HepG2 (cell line): Measurements from ENCODE around the gene METRNL. TPM values are rescaled to one million over a fixed set of nuclear protein-coding genes. Genes with fewer than 3 reads are reported as not detected.
A peak's percentile ranks its signal among the peaks of the same experiment; 100 is the strongest.

ENCODE experiments used
- ATAC-seq: fragments of 200-7000 bp; cut with Tn5 transposase; 3 replicates; pipeline ENCODE4 v1.9.1; 2020; ENCODE audit warnings: mild to moderate bottlenecking, moderate library complexity
- BruUV-seq: library from RNA; stranded (reverse); fragments of 400-500 nt; replicated peaks from 2 replicates; lab custom pipeline; 2021; lab: Mats Ljungman, UMichigan
- CTCF ChIA-PET: fragments of 300-600 bp; formaldehyde crosslinking; extraction: SDS; loops from one replicate; lab custom pipeline; 2021; ENCODE audit warnings: low total read pairs, inconsistent platforms, low intra/inter-chr PET ratio; lab: Yijun Ruan, JAX
- POLR2A ChIA-PET: fragments of 350-600 bp; sonication (Branson Sonifier 250); formaldehyde crosslinking; loops from one replicate; lab custom pipeline; 2020; ENCODE audit warnings: antibody characterized with exemption, inconsistent platforms; lab: Yijun Ruan, JAX
- DNase-seq: peaks from one replicate; pipeline ENCODE4 v3.0.0-alpha.2; 2015; ENCODE audit warnings: low spot score
- FAIRE-seq: peaks from 3 replicates; lab custom pipeline; 2011; peaks lifted over from hg19 to GRCh38; lab: Jason Lieb, UNC
- H2AFZ ChIP-seq: one replicate; pipeline ENCODE4 v1.6.1; 2011; ENCODE audit warnings: low read length, inconsistent platforms
- H3K27ac ChIP-seq: fragments of 300-600 bp; 3 replicates; pipeline ENCODE4 v1.8.0; 2011; ENCODE audit warnings: mixed run types, mild to moderate bottlenecking, mixed read lengths, low read length, inconsistent platforms; ENCODE audit not compliant: insufficient read depth; ENCODE audit errors: extremely low read length
- H3K27me3 ChIP-seq, 2 experiments: fragments of 200-600 bp in 1 of 2; 2 replicates in 1 of 2; 3 replicates in 1 of 2; pipeline versions ENCODE4 v1.6.0 to v1.8.0; 2011; ENCODE audit warnings: low read length in 2 of 2, mild to moderate bottlenecking in 2 of 2, moderate library complexity in 2 of 2, inconsistent platforms in 1 of 2; ENCODE audit not compliant: insufficient read depth in 2 of 2, control insufficient read depth in 1 of 2
- H3K36me3 ChIP-seq, 2 experiments: fragments of 200-600 bp in 1 of 2; replicated peaks in 1 of 2; 2 replicates in 1 of 2; 3 replicates in 1 of 2; pipeline versions ENCODE4 v1.5.1 to v1.8.0; 2011; ENCODE audit warnings: low read length in 2 of 2, inconsistent platforms in 1 of 2; ENCODE audit not compliant: insufficient read depth in 2 of 2, control insufficient read depth in 1 of 2
- H3K4me1 ChIP-seq: 2 replicates; pipeline ENCODE4 v1.5.1; 2012; ENCODE audit warnings: low read length, inconsistent platforms; ENCODE audit not compliant: insufficient read depth
- H3K4me2 ChIP-seq: 2 replicates; pipeline ENCODE4 v1.6.0; 2011; ENCODE audit warnings: low read depth, low read length, inconsistent platforms
- H3K4me3 ChIP-seq, 3 experiments: fragments of 200-600 bp in 1 of 3; sonication (generic), shearing (Covaris generic) in 1 of 3; replicated peaks in 1 of 3; 2 replicates each; pipeline ENCODE4 v1.5.1; 2011 to 2016; ENCODE audit warnings: low read length in 3 of 3, inconsistent platforms in 2 of 3, low read depth in 2 of 3, mild to moderate bottlenecking in 2 of 3, control low read depth in 1 of 3, mixed read lengths in 1 of 3; ENCODE audit not compliant: insufficient read depth in 1 of 3
- H3K79me2 ChIP-seq: one replicate; pipeline ENCODE4 v1.6.1; 2011; ENCODE audit warnings: low read length, inconsistent platforms; ENCODE audit not compliant: insufficient read depth
- H3K9ac ChIP-seq: 2 replicates; pipeline ENCODE4 v1.6.0; 2011; ENCODE audit warnings: mild to moderate bottlenecking, low read depth, low read length, inconsistent platforms; ENCODE audit not compliant: insufficient read depth
- H3K9me3 ChIP-seq: 2 replicates; pipeline ENCODE4 v1.5.1; 2012; ENCODE audit warnings: mild to moderate bottlenecking, low read length
- H4K20me1 ChIP-seq: 2 replicates; pipeline ENCODE4 v1.6.0; 2011; ENCODE audit warnings: inconsistent platforms, mild to moderate bottlenecking, low read length, moderate library complexity; ENCODE audit not compliant: insufficient read depth
- ARNTL ChIP-seq: sonication (generic); formaldehyde crosslinking; IDR thresholded peaks from 2 replicates; pipeline ENCODE4 v1.4.0; 2020; ENCODE audit warnings: mild to moderate bottlenecking, missing genetic modification reagents
- FOXA1 ChIP-seq, 2 experiments: fragments of 450-650 bp in 1 of 2; sonication (generic) in 1 of 2; formaldehyde crosslinking in 1 of 2; IDR thresholded peaks; 2 replicates each; pipeline versions ENCODE4 v1.4.0 to v1.6.1; 2016 to 2020; ENCODE audit warnings: missing genetic modification reagents in 1 of 2
- GABPB1 ChIP-seq: IDR thresholded peaks from 2 replicates; pipeline ENCODE4 v1.6.1; 2016; ENCODE audit warnings: mild to moderate bottlenecking, missing genetic modification reagents, moderate library complexity, missing compliant biosample characterization
- HCFC1 ChIP-seq: fragments of 150-350 bp; IDR thresholded peaks from 2 replicates; pipeline ENCODE4 v1.6.1; 2014; ENCODE audit warnings: low read depth, low read length
- HNRNPUL1 ChIP-seq: fragments of 200-400 bp; formaldehyde crosslinking; IDR thresholded peaks from 2 replicates; pipeline ENCODE4 v1.6.1; 2017; ENCODE audit warnings: low read depth, mild to moderate bottlenecking, low read length, moderate library complexity
- MNT ChIP-seq: fragments of 450-650 bp; IDR thresholded peaks from 2 replicates; pipeline ENCODE4 v1.6.1; 2016
- MXD4 ChIP-seq: IDR thresholded peaks from 2 replicates; pipeline ENCODE4 v1.6.1; 2016; ENCODE audit warnings: mild to moderate bottlenecking, missing biosample characterization, missing genetic modification reagents
- SNAPC5 ChIP-seq: sonication (generic); formaldehyde crosslinking; IDR thresholded peaks from 2 replicates; pipeline ENCODE4 v1.8.1; 2023; ENCODE audit warnings: mild to moderate bottlenecking, missing genetic modification reagents, borderline replicate concordance
- ZBTB42 ChIP-seq: sonication (generic); formaldehyde crosslinking; IDR thresholded peaks from 2 replicates; pipeline ENCODE4 v1.5.0; 2020; ENCODE audit warnings: mild to moderate bottlenecking, missing genetic modification reagents
- ZFP36L2 ChIP-seq: sonication (generic); formaldehyde crosslinking; IDR thresholded peaks from 2 replicates; pipeline ENCODE4 v1.4.0; 2020; ENCODE audit warnings: missing genetic modification reagents
- ZNF225 ChIP-seq: sonication (generic); formaldehyde crosslinking; IDR thresholded peaks from 2 replicates; pipeline ENCODE4 v1.4.0; 2020; ENCODE audit warnings: mild to moderate bottlenecking, missing genetic modification reagents
- ZNF263 ChIP-seq: sonication (generic); formaldehyde crosslinking; IDR thresholded peaks from 2 replicates; pipeline ENCODE4 v1.4.0; 2020; ENCODE audit warnings: missing genetic modification reagents
- ZSCAN20 ChIP-seq: sonication (generic); formaldehyde crosslinking; IDR thresholded peaks from 2 replicates; pipeline ENCODE4 v1.4.0; 2020; ENCODE audit warnings: missing genetic modification reagents, mild to moderate bottlenecking, borderline replicate concordance
- WGBS: methylation state at CpG from one replicate; pipeline ENCODE4 v1.1.6; 2017; ENCODE audit warnings: low lambda C conversion rate; 5-methylcytosine and 5-hydroxymethylcytosine counted together
- in situ Hi-C: cut with HindIII; loops from 2 replicates; pipeline ENCODE4 v1.10.0; 2017; ENCODE audit warnings: low pct_unique_long_range_greater_than_20kb; ENCODE audit not compliant: extremely low pct_ligation_motif_present
- intact Hi-C: fragments of 100-400 bp; cut with micrococcal nuclease; formaldehyde crosslinking; loops from one replicate; pipeline ENCODE4 v1.10.0; 2022; ENCODE audit not compliant: unreplicated experiment
- polyA plus RNA-seq, 8 experiments: library from polyadenylated mRNA; depleted of rRNA in 3 of 8; stranded (reverse) in 7 of 8; unstranded in 1 of 8; fragments of >200 nt; fragmentation: Illumina TruSeq in 4 of 8; extraction: Trizol in 4 of 8; gene quantifications; 2 replicates each; pipeline versions ENCODE4 v1.2.1 to v1.2.3, GENCODE V29; 2011 to 2016; ENCODE audit warnings: low read depth in 4 of 8, missing spikeins in 1 of 8, mixed read lengths in 1 of 8; ENCODE audit not compliant: insufficient read depth in 1 of 8
- total RNA-seq, 5 experiments: library from RNA; depleted of rRNA; stranded (reverse); fragments of >200 nt; fragmentation: Illumina TruSeq; extraction: Trizol; gene quantifications; 2 replicates each; pipeline ENCODE4 v1.2.3, GENCODE V29; 2016; ENCODE audit warnings: low read depth in 1 of 5
- TF ChIP-seq, protein P1 (sequence below): sonication (generic); formaldehyde crosslinking; IDR thresholded peaks from 2 replicates; pipeline ENCODE4 v1.4.0; 2020; ENCODE audit warnings: missing genetic modification reagents
- TF ChIP-seq, protein P2 (sequence below): sonication (generic); formaldehyde crosslinking; IDR thresholded peaks from 2 replicates; pipeline ENCODE4 v1.4.0; 2020; ENCODE audit warnings: missing genetic modification reagents

METRNL gene
- total and polyA plus RNA-seq, 2 of the 13 experiments (the other 11 are each of a cell fraction or from before 2014, with no cell fraction given), result 0.66 to 0.84 TPM

DNA sequence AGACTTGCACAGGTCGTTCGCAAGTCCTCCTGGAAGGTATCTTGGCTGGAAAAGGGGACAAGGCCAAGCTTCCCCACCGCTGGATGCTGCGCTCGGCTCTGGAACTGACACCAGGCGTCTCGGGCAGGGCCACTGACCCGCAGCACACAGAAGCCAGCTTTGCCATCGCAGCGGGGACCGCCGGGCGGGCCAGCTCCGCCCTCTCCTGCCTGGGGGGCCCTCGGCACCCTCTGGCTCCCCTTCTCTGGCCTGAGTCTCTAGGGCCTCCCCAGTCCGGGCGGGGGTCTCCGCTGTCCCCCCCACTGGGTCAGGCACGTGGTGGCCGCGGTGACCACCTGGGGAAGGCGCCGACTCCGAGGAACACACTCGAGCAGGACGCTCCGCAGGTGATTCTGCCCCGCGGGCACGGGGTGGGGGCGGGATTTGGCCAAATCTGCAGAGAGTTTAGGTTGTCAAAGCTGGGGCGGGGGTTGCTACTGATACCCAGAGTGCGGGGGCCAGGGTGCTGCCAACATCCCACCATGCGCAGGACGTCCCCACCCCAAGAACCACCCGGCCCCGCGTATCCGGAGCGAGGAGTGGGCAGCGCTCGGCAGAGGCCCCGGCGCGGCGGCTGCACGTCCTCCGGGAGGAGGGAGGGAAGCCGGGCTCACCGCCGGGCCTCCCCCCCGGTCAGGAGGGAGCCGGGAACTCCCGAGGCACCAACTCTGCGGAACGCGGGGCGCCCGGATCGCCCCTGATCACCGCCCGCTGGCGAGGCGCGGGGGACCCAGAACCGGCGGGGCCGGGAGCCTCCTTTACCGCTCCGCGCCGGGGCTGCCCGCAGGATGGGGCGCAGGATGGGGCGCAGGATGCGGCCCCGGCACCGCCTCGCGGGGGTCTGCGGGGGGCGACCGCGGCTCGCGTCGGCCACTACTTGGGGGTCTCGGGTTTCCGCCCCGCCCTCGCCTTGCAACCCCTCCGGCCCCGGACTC, 744 bp upstream of the METRNL start:
- CTCF ChIA-PET, result no interaction called here
- POLR2A ChIA-PET, result interaction anchor here (0.6 to 1.0 kb wide), 4 partner anchors 29 to 125 kb away, joined by 3 to 4 read pairs (median 4); no protein-coding TSS in a partner anchor
- Histone ChIP-seq H4K20me1 (peaks cover 27% of the 10 kb centered on the region; the same call in 1 of the 2 replicates), H3K9me3 (no peaks in the 10 kb centered on the region), H3K4me2 (peak overlapping the region; percentile 68), H3K4me3 (peak overlapping the region; percentile 41 to 66 (median 44); a peak in 5 of 6 replicates), H3K9ac (no peak overlapping the region), H3K27me3 (peaks cover 53 to 84% of the 10 kb centered on the region in 2 experiments), H3K79me2 (no peaks in the 10 kb centered on the region), H2AFZ (no peak overlapping the region), H3K36me3 (no peaks in the 10 kb centered on the region), H3K27ac (no peak overlapping the region), H3K4me1 (peaks cover 14% of the 10 kb centered on the region)
- FAIRE-seq (no peak), DNase-seq (no peak), ATAC-seq (peak; percentile 18)
- intact Hi-C loops, result no loop called here
- WGBS, result 8% methylated on average over 11 of the region's 93 CpGs
- in situ Hi-C loops, result no loop called here
- no TSS peak for BruUV-seq
- TF ChIP-seq MNT (peak; percentile 43; the same call in 1 of the 2 replicates), ARNTL (CRISPR knock-in tag) (no peak), HCFC1 (no peak), GABPB1 (CRISPR knock-in tag) (peak; percentile 41; the same call in 1 of the 2 replicates), FOXA1 (IDR thresholded peaks at IDR 0.05) (no peak), FOXA1 (CRISPR knock-in tag; IDR thresholded peaks at IDR 0.05) (no peak), ZBTB42 (CRISPR knock-in tag) (no peak), ZNF225 (CRISPR knock-in tag) (no peak), ZNF263 (CRISPR knock-in tag) (peak; percentile 58), MXD4 (CRISPR knock-in tag) (no peak), ZFP36L2 (CRISPR knock-in tag) (no peak), SNAPC5 (no peak), ZSCAN20 (CRISPR knock-in tag) (no peak), HNRNPUL1 (no peak)
- TF ChIP-seq, protein P1, sequence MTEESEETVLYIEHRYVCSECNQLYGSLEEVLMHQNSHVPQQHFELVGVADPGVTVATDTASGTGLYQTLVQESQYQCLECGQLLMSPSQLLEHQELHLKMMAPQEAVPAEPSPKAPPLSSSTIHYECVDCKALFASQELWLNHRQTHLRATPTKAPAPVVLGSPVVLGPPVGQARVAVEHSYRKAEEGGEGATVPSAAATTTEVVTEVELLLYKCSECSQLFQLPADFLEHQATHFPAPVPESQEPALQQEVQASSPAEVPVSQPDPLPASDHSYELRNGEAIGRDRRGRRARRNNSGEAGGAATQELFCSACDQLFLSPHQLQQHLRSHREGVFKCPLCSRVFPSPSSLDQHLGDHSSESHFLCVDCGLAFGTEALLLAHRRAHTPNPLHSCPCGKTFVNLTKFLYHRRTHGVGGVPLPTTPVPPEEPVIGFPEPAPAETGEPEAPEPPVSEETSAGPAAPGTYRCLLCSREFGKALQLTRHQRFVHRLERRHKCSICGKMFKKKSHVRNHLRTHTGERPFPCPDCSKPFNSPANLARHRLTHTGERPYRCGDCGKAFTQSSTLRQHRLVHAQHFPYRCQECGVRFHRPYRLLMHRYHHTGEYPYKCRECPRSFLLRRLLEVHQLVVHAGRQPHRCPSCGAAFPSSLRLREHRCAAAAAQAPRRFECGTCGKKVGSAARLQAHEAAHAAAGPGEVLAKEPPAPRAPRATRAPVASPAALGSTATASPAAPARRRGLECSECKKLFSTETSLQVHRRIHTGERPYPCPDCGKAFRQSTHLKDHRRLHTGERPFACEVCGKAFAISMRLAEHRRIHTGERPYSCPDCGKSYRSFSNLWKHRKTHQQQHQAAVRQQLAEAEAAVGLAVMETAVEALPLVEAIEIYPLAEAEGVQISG (CRISPR knock-in tag), result peak; percentile 29; the same call in 1 of the 2 replicates
- TF ChIP-seq, protein P2, sequence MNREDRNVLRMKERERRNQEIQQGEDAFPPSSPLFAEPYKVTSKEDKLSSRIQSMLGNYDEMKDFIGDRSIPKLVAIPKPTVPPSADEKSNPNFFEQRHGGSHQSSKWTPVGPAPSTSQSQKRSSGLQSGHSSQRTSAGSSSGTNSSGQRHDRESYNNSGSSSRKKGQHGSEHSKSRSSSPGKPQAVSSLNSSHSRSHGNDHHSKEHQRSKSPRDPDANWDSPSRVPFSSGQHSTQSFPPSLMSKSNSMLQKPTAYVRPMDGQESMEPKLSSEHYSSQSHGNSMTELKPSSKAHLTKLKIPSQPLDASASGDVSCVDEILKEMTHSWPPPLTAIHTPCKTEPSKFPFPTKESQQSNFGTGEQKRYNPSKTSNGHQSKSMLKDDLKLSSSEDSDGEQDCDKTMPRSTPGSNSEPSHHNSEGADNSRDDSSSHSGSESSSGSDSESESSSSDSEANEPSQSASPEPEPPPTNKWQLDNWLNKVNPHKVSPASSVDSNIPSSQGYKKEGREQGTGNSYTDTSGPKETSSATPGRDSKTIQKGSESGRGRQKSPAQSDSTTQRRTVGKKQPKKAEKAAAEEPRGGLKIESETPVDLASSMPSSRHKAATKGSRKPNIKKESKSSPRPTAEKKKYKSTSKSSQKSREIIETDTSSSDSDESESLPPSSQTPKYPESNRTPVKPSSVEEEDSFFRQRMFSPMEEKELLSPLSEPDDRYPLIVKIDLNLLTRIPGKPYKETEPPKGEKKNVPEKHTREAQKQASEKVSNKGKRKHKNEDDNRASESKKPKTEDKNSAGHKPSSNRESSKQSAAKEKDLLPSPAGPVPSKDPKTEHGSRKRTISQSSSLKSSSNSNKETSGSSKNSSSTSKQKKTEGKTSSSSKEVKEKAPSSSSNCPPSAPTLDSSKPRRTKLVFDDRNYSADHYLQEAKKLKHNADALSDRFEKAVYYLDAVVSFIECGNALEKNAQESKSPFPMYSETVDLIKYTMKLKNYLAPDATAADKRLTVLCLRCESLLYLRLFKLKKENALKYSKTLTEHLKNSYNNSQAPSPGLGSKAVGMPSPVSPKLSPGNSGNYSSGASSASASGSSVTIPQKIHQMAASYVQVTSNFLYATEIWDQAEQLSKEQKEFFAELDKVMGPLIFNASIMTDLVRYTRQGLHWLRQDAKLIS (CRISPR knock-in tag), result no peak
